ENCODE measurements around the gene TNFRSF18.
"Not testable (repeated sequence)": the region's sequence is repeated elsewhere in the genome, so short reads cannot be mapped to it uniquely, and the experiment has no call there.

Gene TNFRSF18

GRCh38 chr1:1250786-1251284 lies 44.4 kb upstream of the TNFRSF18 start:
- no peak overlapping the region for H3K4me3 ChIP-seq (ENCODE audit: low read depth, low read length)
- TF ChIP-seq CTCF (IDR thresholded peaks at IDR 0.05; ENCODE audit: low read depth, low read length) = no peak
- DNase-seq (ENCODE audit: low read depth, low spot score) = no peak
- in situ Hi-C loops (cut with HindIII; ENCODE audit: low sequenced_read_pairs) = no loop called here

GRCh38 chr1:1248009-1248913 lies 41.9 kb upstream of the TNFRSF18 start:
- in situ Hi-C loops (cut with HindIII; ENCODE audit: low sequenced_read_pairs); H3K4me3 ChIP-seq (ENCODE audit: low read depth, low read length); DNase-seq (ENCODE audit: low read depth, low spot score): not testable (repeated sequence)

DNA sequence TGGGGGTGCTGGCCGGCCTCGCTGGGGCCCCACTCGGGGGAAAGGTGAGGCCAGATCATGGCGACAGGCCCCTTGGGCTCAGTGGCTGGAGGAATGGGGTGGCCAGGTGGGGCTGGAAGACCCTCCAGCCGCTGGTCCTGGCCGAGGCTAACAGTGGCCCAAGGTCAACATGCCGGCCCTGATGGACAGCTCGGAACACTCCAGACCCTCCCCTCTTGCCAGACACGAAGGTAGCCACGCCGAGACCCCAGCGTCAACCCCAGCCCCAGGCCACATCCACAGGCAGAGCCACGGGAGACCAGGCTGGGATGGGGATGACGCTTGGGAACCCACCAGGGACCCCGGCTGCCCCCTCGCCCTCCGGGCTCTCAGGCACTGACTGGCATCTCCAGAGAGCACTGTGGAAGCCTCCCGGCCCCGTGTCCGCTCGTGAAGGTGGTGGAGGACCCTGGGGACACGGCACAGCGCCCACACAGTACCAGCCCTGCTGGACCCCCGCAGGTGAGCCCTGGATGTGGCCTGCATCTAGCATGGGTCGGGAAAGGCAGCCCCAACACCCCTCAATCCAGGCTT lies 41.0 kb upstream of the TNFRSF18 start:
- no peak overlapping the region for H3K4me3 ChIP-seq (ENCODE audit: low read depth, low read length)
- DNase-seq (ENCODE audit: low read depth, low spot score) = no peak
- in situ Hi-C loops (cut with HindIII; ENCODE audit: low sequenced_read_pairs) = no loop called here
- TF ChIP-seq CTCF (IDR thresholded peaks at IDR 0.05; ENCODE audit: low read depth, low read length) = no peak

DNA sequence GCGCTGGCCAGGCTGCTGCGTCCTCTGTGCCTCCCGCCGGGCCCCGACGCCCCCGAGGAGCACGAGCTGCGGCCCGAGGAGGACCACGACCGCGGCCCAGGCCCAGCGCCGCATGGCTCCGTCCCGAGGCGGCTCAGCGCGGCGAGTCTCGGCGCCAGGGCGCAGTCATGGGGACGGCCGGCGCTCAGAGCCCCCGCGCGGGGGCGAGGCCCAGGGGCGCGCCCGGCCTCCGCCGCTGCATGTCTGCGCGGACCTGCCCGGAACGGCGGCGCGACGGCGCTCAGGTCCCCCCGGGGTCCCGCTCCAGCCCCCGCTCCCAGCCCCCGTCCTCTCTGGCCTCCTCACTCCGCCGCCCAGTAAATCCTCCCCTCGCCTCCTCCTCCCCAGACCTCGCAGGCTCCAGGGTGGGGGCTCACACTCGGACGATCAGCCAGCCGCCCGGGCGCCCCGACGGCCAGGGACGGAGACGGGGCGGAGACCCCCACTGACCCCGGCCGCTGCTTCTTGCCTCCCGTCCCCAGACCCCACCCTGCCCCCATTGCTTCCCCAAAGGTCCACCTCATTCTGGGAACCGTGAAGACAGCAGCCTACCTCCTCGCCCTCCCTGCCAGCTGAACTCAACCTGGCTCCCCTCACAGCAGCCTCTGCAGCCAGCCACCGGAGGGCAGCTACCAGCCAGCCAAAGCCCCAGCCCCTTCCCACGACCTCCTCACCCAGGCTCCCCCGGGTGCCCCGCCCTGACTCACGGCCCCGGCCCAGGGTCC lies 40.4 kb upstream of the TNFRSF18 start, which contains the start of gene C1QTNF12:
C1QTNF12 (minus strand) TSS at position 146 of the 764 bp plus-strand sequence; CDS start at position 114, 32 bp downstream.
- H3K4me3 ChIP-seq (ENCODE audit: low read depth, low read length) = no peak within 1 kb of the TSS
- TF ChIP-seq CTCF (IDR thresholded peaks at IDR 0.05; ENCODE audit: low read depth, low read length) = no peak
- DNase-seq (ENCODE audit: low read depth, low spot score) = no peak
- in situ Hi-C loops (cut with HindIII; ENCODE audit: low sequenced_read_pairs) = no loop called here

- no peak for DNase-seq (ENCODE audit: low read depth, low spot score)
- in situ Hi-C loops (cut with HindIII; ENCODE audit: low sequenced_read_pairs) = no loop called here
Measured at GRCh38 chr1:1245817-1246576, 39.6 kb upstream of the TNFRSF18 start.

More at GRCh38 chr1:1245817-1246576, 39.6 kb upstream of the TNFRSF18 start:
- TF ChIP-seq CTCF (IDR thresholded peaks at IDR 0.05; ENCODE audit: low read depth, low read length) = no peak
- no peak overlapping the region for H3K4me3 ChIP-seq (ENCODE audit: low read depth, low read length)

Measured in astrocyte of the spinal cord (primary cell).